Smooth muscle cell (in vitro differentiated cells): ENCODE results near the gene GRM7. TPM values are rescaled to one million over a fixed set of nuclear protein-coding genes. Genes with fewer than 3 reads are reported as not detected.

Source experiments
- DNase-seq: peaks from one replicate; lab custom pipeline; 2025; ENCODE audit not compliant: unreplicated experiment; lab: John Stamatoyannopoulos, UW
- H2AFZ ChIP-seq: fragments of 200-600 bp; sonication (generic); 2 replicates; pipeline ENCODE4 v1.6.0; 2016; ENCODE audit warnings: antibody characterized with exemption, low read depth, mild to moderate bottlenecking
- H3F3A ChIP-seq: fragments of 200-600 bp; sonication (generic); 2 replicates; pipeline ENCODE4 v1.6.0; 2017; ENCODE audit warnings: antibody characterized with exemption, low read depth
- H3K27ac ChIP-seq: fragments of 200-600 bp; sonication (generic); 2 replicates; pipeline ENCODE4 v1.5.1; 2016; ENCODE audit warnings: low read depth, mild to moderate bottlenecking
- H3K27me3 ChIP-seq: fragments of 200-600 bp; sonication (generic); 2 replicates; pipeline ENCODE4 v1.6.1; 2016; ENCODE audit warnings: low read depth, mild to moderate bottlenecking
- H3K36me3 ChIP-seq: fragments of 200-600 bp; sonication (generic); 2 replicates; pipeline ENCODE4 v1.5.1; 2016; ENCODE audit warnings: low read depth
- H3K4me1 ChIP-seq: fragments of 200-600 bp; sonication (generic); 2 replicates; pipeline ENCODE4 v1.5.1; 2016; ENCODE audit warnings: low read depth
- H3K4me2 ChIP-seq: fragments of 200-600 bp; sonication (generic); 2 replicates; pipeline ENCODE4 v1.6.0; 2016; ENCODE audit warnings: mild to moderate bottlenecking
- H3K4me3 ChIP-seq: fragments of 200-600 bp; sonication (generic); 2 replicates; pipeline ENCODE4 v1.5.1; 2016; ENCODE audit warnings: mild to moderate bottlenecking
- H3K79me2 ChIP-seq: fragments of 200-600 bp; sonication (generic); 2 replicates; pipeline ENCODE4 v1.6.0; 2016; ENCODE audit warnings: low read depth, mild to moderate bottlenecking
- H3K9ac ChIP-seq: fragments of 200-600 bp; sonication (generic); 2 replicates; pipeline ENCODE4 v1.6.0; 2016; ENCODE audit warnings: low read depth
- H3K9me3 ChIP-seq: fragments of 200-600 bp; sonication (generic); replicated peaks from 2 replicates; pipeline ENCODE4 v1.5.1; 2016; ENCODE audit warnings: low read depth
- H4K20me1 ChIP-seq: fragments of 200-600 bp; sonication (generic); 2 replicates; pipeline ENCODE4 v1.6.0; 2016; ENCODE audit warnings: low read depth
- WGBS: methylation state at CpG from one replicate; pipeline ENCODE4 v1.1.7; 2016; ENCODE audit warnings: low lambda C conversion rate; 5-methylcytosine and 5-hydroxymethylcytosine counted together
- polyA plus RNA-seq: library from polyadenylated mRNA; unstranded; fragments of >200 nt; fragmentation: Nextera tagmentation; extraction: Ambion mirVana; gene quantifications from 2 replicates; pipeline ENCODE4 v1.2.1, GENCODE V29; 2016
- total RNA-seq: library from RNA; depleted of rRNA; stranded (reverse); fragments of >200 nt; gene quantifications from 2 replicates; pipeline ENCODE4 v1.2.3, GENCODE V29; 2014
- TF ChIP-seq, protein P1 (sequence below): fragments of 200-600 bp; sonication (generic); IDR thresholded peaks from 2 replicates; pipeline ENCODE4 v1.5.1; 2017; ENCODE audit warnings: borderline replicate concordance, mild to moderate bottlenecking, antibody characterized with exemption; ENCODE audit not compliant: insufficient read depth, poor library complexity, severe bottlenecking

The GRM7 gene
- total and polyA plus RNA-seq, 2 experiments from 2014 or later: not detected

- Histone ChIP-seq H3K9me3 (no peaks in the 10 kb centered on the region), H3K4me2 (no peak overlapping the region), H3K4me1 (no peaks in the 10 kb centered on the region), H3K79me2 (no peaks in the 10 kb centered on the region), H3K9ac (no peak overlapping the region), H3K4me3 (no peak overlapping the region), H3K36me3 (no peaks in the 10 kb centered on the region), H2AFZ (no peak overlapping the region), H4K20me1 (no peaks in the 10 kb centered on the region), H3K27me3 (no peaks in the 10 kb centered on the region), H3F3A (no peaks in the 10 kb centered on the region), H3K27ac (no peak overlapping the region)
- DNase-seq: no peak
- 97% methylated on average over 2 of the region's 2 CpGs for WGBS
- TF ChIP-seq, protein P1, sequence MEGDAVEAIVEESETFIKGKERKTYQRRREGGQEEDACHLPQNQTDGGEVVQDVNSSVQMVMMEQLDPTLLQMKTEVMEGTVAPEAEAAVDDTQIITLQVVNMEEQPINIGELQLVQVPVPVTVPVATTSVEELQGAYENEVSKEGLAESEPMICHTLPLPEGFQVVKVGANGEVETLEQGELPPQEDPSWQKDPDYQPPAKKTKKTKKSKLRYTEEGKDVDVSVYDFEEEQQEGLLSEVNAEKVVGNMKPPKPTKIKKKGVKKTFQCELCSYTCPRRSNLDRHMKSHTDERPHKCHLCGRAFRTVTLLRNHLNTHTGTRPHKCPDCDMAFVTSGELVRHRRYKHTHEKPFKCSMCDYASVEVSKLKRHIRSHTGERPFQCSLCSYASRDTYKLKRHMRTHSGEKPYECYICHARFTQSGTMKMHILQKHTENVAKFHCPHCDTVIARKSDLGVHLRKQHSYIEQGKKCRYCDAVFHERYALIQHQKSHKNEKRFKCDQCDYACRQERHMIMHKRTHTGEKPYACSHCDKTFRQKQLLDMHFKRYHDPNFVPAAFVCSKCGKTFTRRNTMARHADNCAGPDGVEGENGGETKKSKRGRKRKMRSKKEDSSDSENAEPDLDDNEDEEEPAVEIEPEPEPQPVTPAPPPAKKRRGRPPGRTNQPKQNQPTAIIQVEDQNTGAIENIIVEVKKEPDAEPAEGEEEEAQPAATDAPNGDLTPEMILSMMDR: no peak
Measured at GRCh38 chr3:6935970-6936369, 75.1 kb downstream of the GRM7 start.

- no peaks in the 10 kb centered on the region for H3K9me3 ChIP-seq
- DNase-seq: no peak
- H3K9ac ChIP-seq: no peak overlapping the region
- no peaks in the 10 kb centered on the region for H3F3A ChIP-seq
- H3K4me2 ChIP-seq: no peak overlapping the region
- TF ChIP-seq, protein P1: no peak
- no peaks in the 10 kb centered on the region for H3K27me3 ChIP-seq
- H2AFZ ChIP-seq: no peak overlapping the region
- no peaks in the 10 kb centered on the region for H3K79me2 ChIP-seq
- H3K36me3 ChIP-seq: no peaks in the 10 kb centered on the region
- no peak overlapping the region for H3K4me3 ChIP-seq
- H4K20me1 ChIP-seq: no peaks in the 10 kb centered on the region
- H3K4me1 ChIP-seq: peaks cover 12% of the 10 kb centered on the region
- no peak overlapping the region for H3K27ac ChIP-seq
Measured at GRCh38 chr3:6962801-6963200, 101.9 kb downstream of the GRM7 start.

- Histone ChIP-seq H3F3A (no peaks in the 10 kb centered on the region), H3K9me3 (no peaks in the 10 kb centered on the region), H2AFZ (no peak overlapping the region), H3K4me1 (peaks cover 18% of the 10 kb centered on the region), H4K20me1 (no peaks in the 10 kb centered on the region), H3K36me3 (no peaks in the 10 kb centered on the region), H3K4me2 (no peak overlapping the region), H3K9ac (no peak overlapping the region), H3K27me3 (no peaks in the 10 kb centered on the region), H3K79me2 (no peaks in the 10 kb centered on the region), H3K4me3 (no peak overlapping the region), H3K27ac (no peak overlapping the region)
- TF ChIP-seq, protein P1: no peak
- 62% methylated on average over 5 of the region's 5 CpGs for WGBS
- DNase-seq: no peak
Measured at GRCh38 chr3:6965881-6966280, 105.0 kb downstream of the GRM7 start.

- H3K9me3 ChIP-seq: no peaks in the 10 kb centered on the region
- no peak overlapping the region for H3K9ac ChIP-seq
- H3K4me1 ChIP-seq: peaks cover 6% of the 10 kb centered on the region
- no peak overlapping the region for H3K4me2 ChIP-seq
- no peaks in the 10 kb centered on the region for H3K79me2 ChIP-seq
- no peak overlapping the region for H3K4me3 ChIP-seq
- H3K27ac ChIP-seq: no peak overlapping the region
- TF ChIP-seq, protein P1: no peak
- no peaks in the 10 kb centered on the region for H4K20me1 ChIP-seq
- no peaks in the 10 kb centered on the region for H3K36me3 ChIP-seq
- DNase-seq: no peak
- H2AFZ ChIP-seq: no peak overlapping the region
- H3F3A ChIP-seq: no peaks in the 10 kb centered on the region
- no peaks in the 10 kb centered on the region for H3K27me3 ChIP-seq
- 81% methylated on average over 2 of the region's 2 CpGs for WGBS
Measured at GRCh38 chr3:6971933-6972332, 111.0 kb downstream of the GRM7 start.
